HCT116 (cell line): ENCODE measurements around the gene LHX5. TPM values are rescaled to one million over a fixed set of nuclear protein-coding genes. Genes with fewer than 3 reads are reported as not detected.

Source experiments
- ATAC-seq: fragments of 200-7000 bp; cut with Tn5 transposase; 2 replicates; pipeline ENCODE4 v1.9.1; 2020; ENCODE audit warnings: mild to moderate bottlenecking, moderate library complexity
- Bru-seq: library from RNA; stranded (reverse); fragments of 400-500 nt; gene quantifications from one replicate; lab custom pipeline; 2021; lab: Mats Ljungman, UMichigan
- BruChase-seq, 2 experiments: library from RNA; stranded (reverse); fragments of 400-500 nt; gene quantifications; one replicate each; lab custom pipeline; 2021; lab: Mats Ljungman, UMichigan
- BruUV-seq: library from RNA; stranded (reverse); fragments of 400-500 nt; replicated peaks from 2 replicates; lab custom pipeline; 2021; lab: Mats Ljungman, UMichigan
- CTCF ChIA-PET: fragments of 300-600 bp; sonication (Branson Sonifier 250); formaldehyde crosslinking; loops from one replicate; lab custom pipeline; 2021; ENCODE audit warnings: antibody characterized with exemption; lab: Charles Lee
- POLR2A ChIA-PET: fragments of 300-600, 350-600 bp; sonication (Branson Sonifier 250); formaldehyde crosslinking; loops from one replicate; lab custom pipeline; 2021; ENCODE audit warnings: antibody characterized with exemption; lab: Charles Lee
- RAD21 ChIA-PET, 2 experiments: fragments of 300-600 bp; sonication (Branson Sonifier 250); formaldehyde crosslinking; loops; one replicate each; lab custom pipeline; 2023; ENCODE audit warnings: low total read pairs in 2 of 2; ENCODE audit not compliant: uncharacterized antibody in 2 of 2, unreplicated experiment in 2 of 2, low non-redundant PET in 1 of 2; lab: Charles Lee
- DNase-seq: peaks from one replicate; pipeline ENCODE4 v3.0.0-alpha.2; 2010; ENCODE audit warnings: low read depth, low spot score
- H2AFZ ChIP-seq: fragments of 200-600 bp; shearing (Covaris generic), sonication (generic); 2 replicates; pipeline ENCODE4 v1.6.1; 2017; ENCODE audit warnings: low read depth, mixed run types, mixed read lengths, antibody characterized with exemption, low read length; ENCODE audit not compliant: poor library complexity, severe bottlenecking
- H3K27ac ChIP-seq: 2 replicates; pipeline ENCODE4 v1.5.1; 2012; ENCODE audit warnings: low read depth, low read length
- H3K27me3 ChIP-seq: fragments of 200-600 bp; sonication (generic); 2 replicates; pipeline ENCODE4 v1.6.1; 2016; ENCODE audit warnings: mixed run types, low read length, mixed read lengths; ENCODE audit not compliant: insufficient read depth
- H3K36me3 ChIP-seq, 2 experiments: fragments of 200-500 bp in 1 of 2; fragments of 200-600 bp in 1 of 2; sonication (Bioruptor generic) in 1 of 2; sonication (generic) in 1 of 2; 2 replicates each; pipeline versions ENCODE4 v1.5.1 to v1.6.1; 2014 to 2016; ENCODE audit warnings: low read length in 2 of 2, inconsistent platforms in 1 of 2, mixed read lengths in 1 of 2, mixed run types in 1 of 2; ENCODE audit not compliant: insufficient read depth in 2 of 2, control insufficient read depth in 1 of 2
- H3K4me1 ChIP-seq, 2 experiments: fragments of 200-600 bp in 1 of 2; sonication (generic) in 1 of 2; 2 replicates each; pipeline versions ENCODE4 v1.5.1 to v1.6.1; 2012 to 2017; ENCODE audit warnings: low read length in 2 of 2, inconsistent platforms in 1 of 2, mild to moderate bottlenecking in 1 of 2, mixed read lengths in 1 of 2, mixed run types in 1 of 2, moderate library complexity in 1 of 2; ENCODE audit not compliant: insufficient read depth in 2 of 2, control insufficient read depth in 1 of 2
- H3K4me2 ChIP-seq: fragments of 200-600 bp; sonication (generic); 2 replicates; pipeline ENCODE4 v1.6.1; 2017; ENCODE audit warnings: mixed run types, low read length, mixed read lengths
- H3K4me3 ChIP-seq, 2 experiments: fragments of 200-600 bp in 1 of 2; sonication (generic) in 1 of 2; replicated peaks in 1 of 2; 2 replicates each; pipeline ENCODE4 v1.5.1; 2011 to 2016; ENCODE audit warnings: low read length in 2 of 2, control low read depth in 1 of 2, low read depth in 1 of 2, mild to moderate bottlenecking in 1 of 2, mixed read lengths in 1 of 2, mixed run types in 1 of 2
- H3K79me2 ChIP-seq: fragments of 200-600 bp; sonication (generic); 2 replicates; pipeline ENCODE4 v1.6.1; 2017; ENCODE audit warnings: mild to moderate bottlenecking, mixed run types, low read length, moderate library complexity, mixed read lengths; ENCODE audit not compliant: insufficient read depth
- H3K9ac ChIP-seq: fragments of 200-600 bp; sonication (generic); 2 replicates; pipeline ENCODE4 v1.6.1; 2016; ENCODE audit warnings: low read length, mixed read lengths
- H3K9me2 ChIP-seq: fragments of 200-600 bp; sonication (generic), shearing (Covaris generic); 2 replicates; pipeline ENCODE4 v1.6.1; 2017; ENCODE audit warnings: mixed run types, mild to moderate bottlenecking, moderate library complexity; ENCODE audit not compliant: insufficient read depth
- H3K9me3 ChIP-seq, 2 experiments: fragments of 200-500 bp in 1 of 2; fragments of 200-600 bp in 1 of 2; sonication (Bioruptor generic) in 1 of 2; sonication (generic) in 1 of 2; 2 replicates each; pipeline ENCODE4 v1.6.1; 2014 to 2017; ENCODE audit warnings: low read length in 2 of 2, mixed read lengths in 2 of 2, inconsistent platforms in 1 of 2, low read depth in 1 of 2, mild to moderate bottlenecking in 1 of 2, mixed run types in 1 of 2, moderate library complexity in 1 of 2; ENCODE audit not compliant: control insufficient read depth in 1 of 2, insufficient read depth in 1 of 2
- H4K20me1 ChIP-seq: fragments of 200-600 bp; sonication (generic), shearing (Covaris generic); 2 replicates; pipeline ENCODE4 v1.6.1; 2017; ENCODE audit warnings: mixed run types, mild to moderate bottlenecking, moderate library complexity; ENCODE audit not compliant: insufficient read depth
- CBX3 ChIP-seq: IDR thresholded peaks from 2 replicates; pipeline ENCODE4 v1.6.1; 2012; ENCODE audit warnings: low read depth
- ELF1 ChIP-seq: IDR thresholded peaks from 2 replicates; pipeline ENCODE4 v1.6.1; 2012; ENCODE audit warnings: low read depth, borderline replicate concordance
- EZH2 ChIP-seq: fragments of 200-600 bp; sonication (generic); IDR thresholded peaks from 2 replicates; pipeline ENCODE4 v1.6.1; 2017; ENCODE audit warnings: antibody characterized with exemption, mixed run types
- FOSL1 ChIP-seq: IDR thresholded peaks from 2 replicates; pipeline ENCODE4 v1.6.1; 2012; ENCODE audit warnings: low read depth
- SIN3A ChIP-seq: IDR thresholded peaks from 2 replicates; pipeline ENCODE4 v1.6.1; 2012; ENCODE audit warnings: low read depth
- ZNF274 ChIP-seq: fragments of 200-500 bp; sonication (Bioruptor generic); IDR thresholded peaks from 2 replicates; pipeline ENCODE4 v1.6.1; 2014; ENCODE audit warnings: mild to moderate bottlenecking, low read depth, low read length, inconsistent platforms
- intact Hi-C: fragments of 100-400 bp; cut with micrococcal nuclease; formaldehyde crosslinking; loops from 2 replicates; pipeline ENCODE4 v1.10.0; 2022
- long read RNA-seq: library from polyadenylated mRNA; unstranded; transcript quantifications from one replicate; pipeline ENCODE4 v2.0.0, GENCODE V29; 2021; ENCODE audit not compliant: unreplicated experiment
- polyA plus RNA-seq: library from polyadenylated mRNA; unstranded; fragments of >200 nt; gene quantifications from 2 replicates; pipeline ENCODE4 v1.2.1, GENCODE V29; 2012; ENCODE audit warnings: missing spikeins
- total RNA-seq: library from RNA; stranded (reverse); gene quantifications from one replicate; pipeline ENCODE4 v1.2.1, GENCODE V29; 2021; ENCODE audit not compliant: unreplicated experiment
- TF ChIP-seq, protein P1 (sequence below), 3 experiments: fragments of 200-600 bp in 1 of 3; sonication (generic) in 1 of 3; IDR thresholded peaks in 2 of 3; conservative IDR thresholded peaks in 1 of 3; 2 replicates each; pipeline ENCODE4 v1.5.1; 2012 to 2017; ENCODE audit warnings: low read depth in 2 of 3, low read length in 2 of 3, antibody characterized with exemption in 1 of 3, borderline replicate concordance in 1 of 3, control low read depth in 1 of 3, mild to moderate bottlenecking in 1 of 3, mixed read lengths in 1 of 3, mixed run types in 1 of 3, moderate library complexity in 1 of 3; ENCODE audit not compliant: insufficient read depth in 1 of 3

The LHX5 gene
- total RNA-seq: 2.4 TPM
- 1.2 and 1.3 TPM in 2 replicates for polyA plus RNA-seq
- percentile 35 among the genes with signal in this experiment for Bru-seq, nascent RNA
- BruChase-seq, experiment 1, labeled RNA remaining after a 6-hour chase: percentile 25 among the genes with signal in this experiment
- percentile 39 among the genes with signal in this experiment for BruChase-seq, experiment 2, labeled RNA remaining after a 2-hour chase
- long read RNA-seq, partial matches to known transcripts: 0 of 8 reads
- long read RNA-seq, other reads (novel, unspliced or antisense): 8 of 8 reads

DNA sequence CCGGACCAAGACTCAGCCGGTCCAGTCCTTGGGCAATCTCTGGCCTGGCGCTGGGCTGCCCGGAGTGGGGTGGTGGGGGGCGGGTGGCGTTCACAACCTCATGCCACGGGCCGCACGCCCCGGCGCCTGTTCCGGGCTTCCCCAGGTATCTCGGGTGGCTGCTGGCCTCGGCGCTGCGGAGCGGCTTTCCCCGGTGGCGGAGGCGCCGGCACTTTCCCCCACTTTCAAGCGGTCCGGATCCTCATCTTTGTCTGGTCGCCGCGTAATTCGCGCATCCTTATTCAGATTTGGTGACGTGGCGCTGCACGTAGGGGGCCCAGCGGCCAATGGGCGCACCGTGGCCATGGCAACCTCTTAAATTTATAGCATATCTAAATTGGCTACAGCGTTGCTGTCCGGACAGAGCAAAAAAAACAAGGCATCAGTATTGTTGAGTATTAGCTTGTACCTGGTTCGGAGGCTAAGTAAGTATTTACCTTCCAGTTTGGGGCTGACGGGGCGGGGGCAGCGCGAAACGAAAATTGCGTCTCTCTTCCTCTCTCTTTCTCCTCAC lies at the start of gene LHX5:
LHX5 (minus strand) TSS at position 253 of the 553 bp plus-strand sequence. CDS start 373 bp downstream, outside the sequence.
- ATAC-seq: no peak
- intact Hi-C loops: no loop called here
- Histone ChIP-seq H3K4me2 (no peak within 1 kb of the TSS), H4K20me1 (no peaks in the 10 kb centered on the region), H3K79me2 (no peaks in the 10 kb centered on the region), H3K27me3 (peaks cover 19% of the 10 kb centered on the region), H3K4me3 (no peak within 1 kb of the TSS), H3K27ac (no peak within 1 kb of the TSS), H3K9ac (no peak within 1 kb of the TSS), H3K9me3 (no peaks in the 10 kb centered on the region), H2AFZ (no peak within 1 kb of the TSS), H3K36me3 (no peaks in the 10 kb centered on the region), H3K4me1 (peaks cover 4 to 9% of the 10 kb centered on the region in 2 experiments; a peak in 2 of 4 replicates), H3K9me2 (no peaks in the 10 kb centered on the region)
- no peak for TF ChIP-seq FOSL1
- TF ChIP-seq, protein P1, sequence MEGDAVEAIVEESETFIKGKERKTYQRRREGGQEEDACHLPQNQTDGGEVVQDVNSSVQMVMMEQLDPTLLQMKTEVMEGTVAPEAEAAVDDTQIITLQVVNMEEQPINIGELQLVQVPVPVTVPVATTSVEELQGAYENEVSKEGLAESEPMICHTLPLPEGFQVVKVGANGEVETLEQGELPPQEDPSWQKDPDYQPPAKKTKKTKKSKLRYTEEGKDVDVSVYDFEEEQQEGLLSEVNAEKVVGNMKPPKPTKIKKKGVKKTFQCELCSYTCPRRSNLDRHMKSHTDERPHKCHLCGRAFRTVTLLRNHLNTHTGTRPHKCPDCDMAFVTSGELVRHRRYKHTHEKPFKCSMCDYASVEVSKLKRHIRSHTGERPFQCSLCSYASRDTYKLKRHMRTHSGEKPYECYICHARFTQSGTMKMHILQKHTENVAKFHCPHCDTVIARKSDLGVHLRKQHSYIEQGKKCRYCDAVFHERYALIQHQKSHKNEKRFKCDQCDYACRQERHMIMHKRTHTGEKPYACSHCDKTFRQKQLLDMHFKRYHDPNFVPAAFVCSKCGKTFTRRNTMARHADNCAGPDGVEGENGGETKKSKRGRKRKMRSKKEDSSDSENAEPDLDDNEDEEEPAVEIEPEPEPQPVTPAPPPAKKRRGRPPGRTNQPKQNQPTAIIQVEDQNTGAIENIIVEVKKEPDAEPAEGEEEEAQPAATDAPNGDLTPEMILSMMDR (IDR thresholded peaks at IDR 0.05 in 2 of 3, conservative IDR thresholded peaks at IDR 0.05 in 1 of 3; ENCODE audit: borderline replicate concordance in 1 of 3, insufficient read depth in 1 of 3, low read depth in 2 of 3, low read length in 2 of 3): no peak
- TF ChIP-seq EZH2: no peak
- TF ChIP-seq ZNF274: no peak
- no peak for TF ChIP-seq CBX3
- no peak for TF ChIP-seq SIN3A
- TF ChIP-seq ELF1: no peak
- CTCF ChIA-PET: interaction anchor here (1.7 kb wide), 1 partner anchor 10 kb away, joined by 5 read pairs; no protein-coding TSS in a partner anchor
- POLR2A ChIA-PET: no interaction called here
- RAD21 ChIA-PET: no interaction called here
- DNase-seq: no peak
- BruUV-seq: no TSS peak
